Fibroblast of peridontal ligament (primary cell): ENCODE measurements around the gene ATP8B4.
"Not testable (repeated sequence)": the region's sequence is repeated elsewhere in the genome, so short reads cannot be mapped to it uniquely, and the experiment has no call there.

ENCODE experiments used
- DNase-seq: peaks from one replicate; pipeline ENCODE4 v3.0.0-alpha.2; 2010; ENCODE audit errors: extremely low read depth

Gene ATP8B4

DNA sequence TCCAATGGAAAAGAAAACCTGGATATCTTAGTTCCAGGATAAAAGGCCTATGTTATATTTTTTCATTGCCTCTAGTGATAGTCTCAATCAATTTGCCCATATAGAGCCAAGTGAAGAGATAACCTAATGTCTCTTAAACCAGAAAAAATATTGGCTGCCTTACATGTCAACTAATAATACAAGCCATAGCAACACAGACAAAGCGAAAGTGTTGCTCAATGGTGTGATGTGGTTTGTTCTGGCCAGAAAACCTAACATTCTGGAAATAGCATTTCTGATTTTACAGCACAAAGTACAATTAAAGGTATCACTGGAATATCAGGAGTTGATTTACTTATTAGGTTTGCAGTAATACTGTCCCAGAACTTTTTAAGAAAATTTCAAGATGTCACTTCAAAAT is 101.5 kb downstream of the ATP8B4 start:
- peak; percentile 48 for DNase-seq

GRCh38 chr15:50016951-50017350 is 102.1 kb downstream of the ATP8B4 start:
- DNase-seq, result no peak

DNA sequence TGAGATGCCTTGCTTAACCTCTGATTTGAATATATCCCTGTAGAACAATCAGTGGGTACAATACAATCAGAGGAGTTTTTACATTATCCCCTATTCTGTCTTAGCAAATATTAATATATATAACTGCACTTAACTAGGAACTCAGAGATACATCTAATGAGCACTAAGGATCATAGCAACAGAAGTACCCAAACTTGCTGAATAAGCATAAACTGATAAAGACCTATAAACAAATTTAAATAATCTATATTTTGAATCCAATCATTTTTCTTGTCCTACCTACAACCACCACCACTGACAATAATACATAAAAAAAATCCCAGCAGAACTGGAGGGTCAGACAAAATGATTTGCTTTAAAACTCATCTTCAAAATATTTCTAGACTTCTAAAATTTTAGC is 106.2 kb downstream of the ATP8B4 start:
- no peak for DNase-seq

DNA sequence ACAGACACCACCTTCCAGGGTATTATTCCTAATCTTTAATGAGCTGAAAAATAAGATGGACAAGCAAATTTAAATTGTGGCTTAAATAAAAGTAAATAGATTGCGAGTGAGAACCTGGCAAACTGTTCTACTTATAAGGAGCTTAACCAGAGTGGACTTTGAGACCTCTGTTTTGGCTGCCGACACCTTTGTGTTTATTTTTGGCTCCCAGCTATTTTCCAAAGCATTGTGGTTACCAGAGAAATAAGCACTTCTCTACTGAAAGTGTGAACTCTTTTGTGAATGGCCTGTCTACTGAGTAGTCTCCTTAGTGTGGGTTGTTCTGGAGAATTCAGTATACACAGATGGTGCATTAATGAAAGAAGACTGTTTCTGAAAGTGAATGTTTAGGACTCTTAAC is 109.4 kb downstream of the ATP8B4 start:
- DNase-seq, result no peak

- peak; percentile 94 for DNase-seq
Observed at GRCh38 chr15:50003786-50004334, 115.2 kb downstream of the ATP8B4 start.

- no peak for DNase-seq
Observed at GRCh38 chr15:49991587-49991986, 127.4 kb downstream of the ATP8B4 start.

DNA sequence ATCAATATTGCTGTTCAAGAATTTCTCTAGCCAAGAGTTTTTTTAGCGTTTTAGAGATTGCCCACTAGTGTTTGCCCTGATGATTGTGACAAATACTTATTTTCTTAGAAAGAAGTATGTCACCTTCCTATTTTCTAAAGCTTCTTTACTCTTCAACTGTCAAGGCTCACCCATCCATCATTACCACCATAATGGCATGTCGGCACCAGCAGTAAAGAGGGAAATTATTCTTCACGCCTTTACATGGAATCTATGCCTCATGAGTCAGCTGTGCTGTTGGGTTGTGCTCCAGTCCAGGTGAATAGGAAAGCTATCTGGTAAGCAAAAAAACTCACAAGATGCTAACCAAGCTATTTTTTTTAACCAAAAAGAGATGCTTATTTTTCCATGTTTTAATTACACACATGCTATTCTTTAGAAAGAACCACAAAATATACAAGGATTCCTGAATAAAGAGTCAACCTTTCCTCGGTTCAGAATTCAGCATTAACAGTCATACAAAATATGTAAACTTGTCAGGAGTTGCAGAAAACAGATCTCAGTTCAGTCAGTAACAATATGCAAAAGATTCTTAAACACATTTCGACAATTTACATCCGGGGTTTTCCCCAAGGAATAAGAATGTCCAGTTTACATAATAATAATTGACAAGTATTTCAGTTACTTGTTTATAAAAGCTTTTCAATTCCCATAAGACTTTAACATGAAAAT is 128.0 kb downstream of the ATP8B4 start:
- peak; percentile 91 for DNase-seq

DNA sequence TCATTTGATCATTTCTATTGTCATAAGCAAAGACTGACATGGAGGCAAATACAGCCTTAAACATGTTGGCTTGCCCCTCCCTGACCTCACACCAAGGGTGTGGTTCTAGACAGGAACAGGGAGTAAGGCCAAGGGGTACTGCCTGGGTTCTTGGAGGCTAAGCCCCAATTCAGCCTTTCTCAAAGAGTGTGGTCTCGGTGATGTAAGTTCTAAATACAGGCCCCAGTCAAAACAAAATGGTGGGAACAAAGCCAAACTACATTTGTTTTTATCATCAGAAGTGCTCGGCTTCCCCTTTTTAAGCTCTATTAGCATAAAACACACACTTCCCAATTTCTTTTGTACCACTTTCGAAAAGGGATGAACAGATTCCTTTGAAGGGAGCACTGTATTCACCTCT is 129.5 kb downstream of the ATP8B4 start:
- DNase-seq, result no peak

GRCh38 chr15:49988766-49989165 is 130.3 kb downstream of the ATP8B4 start:
- no peak for DNase-seq

- DNase-seq, result no peak
Observed at GRCh38 chr15:49987896-49988295, 131.1 kb downstream of the ATP8B4 start.

GRCh38 chr15:49987198-49987785 is 131.7 kb downstream of the ATP8B4 start:
- DNase-seq, result no peak

- DNase-seq, result peak; percentile 58
Observed at GRCh38 chr15:49986326-49986725, 132.7 kb downstream of the ATP8B4 start.

DNA sequence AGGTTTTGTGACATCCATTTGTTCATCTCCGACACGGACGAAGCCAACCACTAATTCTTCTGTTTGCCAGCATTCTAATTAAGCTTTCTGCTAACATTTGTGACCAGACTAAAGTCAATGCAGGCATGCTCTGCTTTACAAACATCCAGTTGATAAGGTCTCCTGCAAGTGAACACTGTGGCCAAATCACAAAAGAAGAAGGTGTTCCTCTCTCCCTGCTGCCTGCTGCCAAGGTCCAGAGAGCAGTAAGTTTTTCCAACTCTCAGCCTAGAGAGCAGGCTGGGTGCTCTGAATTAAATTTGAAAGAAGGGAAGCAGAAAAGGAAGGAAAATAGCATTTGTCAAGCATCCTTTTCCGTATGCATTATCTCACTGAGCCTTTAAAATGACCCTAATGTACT is 133.6 kb downstream of the ATP8B4 start:
- no peak for DNase-seq

GRCh38 chr15:49984436-49984835 is 134.6 kb downstream of the ATP8B4 start:
- no peak for DNase-seq

DNA sequence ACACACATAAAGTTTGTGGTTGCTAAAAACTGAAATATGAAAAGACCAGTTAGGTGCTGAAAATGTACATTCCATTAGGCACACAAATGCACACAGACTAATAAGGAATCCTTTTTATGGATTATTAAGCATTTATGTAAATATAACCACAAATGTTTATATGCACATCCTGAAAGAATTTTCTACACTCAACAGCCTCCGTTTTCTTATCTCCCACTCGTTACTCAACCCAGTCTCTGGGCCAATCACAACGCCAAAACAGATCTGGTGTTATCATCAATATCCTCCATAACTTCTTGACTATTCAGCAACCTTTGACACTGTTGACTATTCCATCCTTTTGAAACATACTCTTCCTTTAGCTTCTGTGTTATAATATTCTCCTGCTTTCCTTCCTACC is 136.4 kb downstream of the ATP8B4 start:
- DNase-seq, result no peak

- peak; percentile 20 for DNase-seq
Observed at GRCh38 chr15:49979705-49980382, 139.2 kb downstream of the ATP8B4 start.

- no peak for DNase-seq
Observed at GRCh38 chr15:49978121-49978520, 140.9 kb downstream of the ATP8B4 start.

GRCh38 chr15:49977306-49977705 is 141.7 kb downstream of the ATP8B4 start:
- DNase-seq, result no peak

DNA sequence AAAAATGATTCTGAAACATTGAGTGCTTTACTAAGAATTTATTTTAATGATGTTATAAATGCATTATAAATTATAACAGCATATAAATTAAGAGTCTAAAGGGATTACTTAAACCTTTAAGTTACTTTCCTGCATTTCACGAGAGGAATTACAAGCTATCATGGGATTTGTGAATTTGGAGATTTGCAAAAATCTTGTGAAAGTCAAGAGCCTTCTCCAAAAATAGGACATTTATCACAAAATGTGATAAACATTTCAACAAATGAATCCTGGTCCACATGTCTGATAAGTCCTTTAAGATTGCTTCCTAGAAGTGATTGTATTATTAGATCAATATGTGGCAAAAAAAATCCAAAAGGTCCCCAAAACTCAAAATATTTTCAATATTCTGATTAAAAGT is 154.5 kb downstream of the ATP8B4 start:
- no peak for DNase-seq

GRCh38 chr15:49964061-49964460 is 155.0 kb downstream of the ATP8B4 start:
- DNase-seq, result no peak

DNA sequence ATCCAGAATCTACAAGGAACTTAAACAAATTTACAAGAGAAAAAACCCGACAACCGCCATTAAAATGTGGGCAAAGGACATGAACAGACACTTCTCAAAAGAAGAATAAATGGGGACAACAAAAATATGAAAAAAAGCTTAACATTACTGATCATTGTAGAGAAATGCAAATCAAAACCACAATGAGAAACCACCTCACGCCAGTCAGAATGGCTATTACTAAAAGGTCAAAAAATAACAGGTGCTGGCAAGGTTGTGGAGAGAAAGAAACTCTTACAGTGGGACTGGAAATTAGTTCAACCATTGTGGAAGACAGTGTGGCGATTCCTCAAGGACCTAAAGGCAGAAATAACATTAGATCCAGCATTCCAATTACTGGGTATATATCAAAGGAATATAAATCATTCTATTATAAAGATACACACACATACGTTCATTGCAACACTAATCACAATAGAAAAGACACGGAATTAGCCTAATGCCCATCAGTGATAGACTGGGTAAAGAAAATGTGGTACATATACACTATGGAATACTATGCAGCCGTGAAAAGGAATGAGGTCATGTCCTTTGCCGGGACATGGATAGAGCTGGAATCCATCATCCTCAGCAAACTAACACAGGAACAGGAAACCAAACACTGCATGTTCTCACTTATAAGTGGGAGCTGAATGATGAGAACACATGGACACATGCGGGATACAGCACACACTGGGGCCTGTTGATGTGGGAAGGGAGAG is 155.8 kb downstream of the ATP8B4 start:
- not testable (repeated sequence) for DNase-seq

GRCh38 chr15:49962044-49962602 is 156.9 kb downstream of the ATP8B4 start:
- peak; percentile 88 for DNase-seq
